GM18499 (cell line): Measurements from ENCODE around the gene TFPI.
A peak's percentile ranks its signal among the peaks of the same experiment; 100 is the strongest.

ENCODE experiments used
- ATAC-seq: cut with Tn5 transposase; IDR thresholded peaks from one replicate; pipeline ENCODE4 v1.9.1; 2021; ENCODE audit warnings: moderate number of reproducible peaks; ENCODE audit not compliant: insufficient read depth, unreplicated experiment

TFPI gene

DNA sequence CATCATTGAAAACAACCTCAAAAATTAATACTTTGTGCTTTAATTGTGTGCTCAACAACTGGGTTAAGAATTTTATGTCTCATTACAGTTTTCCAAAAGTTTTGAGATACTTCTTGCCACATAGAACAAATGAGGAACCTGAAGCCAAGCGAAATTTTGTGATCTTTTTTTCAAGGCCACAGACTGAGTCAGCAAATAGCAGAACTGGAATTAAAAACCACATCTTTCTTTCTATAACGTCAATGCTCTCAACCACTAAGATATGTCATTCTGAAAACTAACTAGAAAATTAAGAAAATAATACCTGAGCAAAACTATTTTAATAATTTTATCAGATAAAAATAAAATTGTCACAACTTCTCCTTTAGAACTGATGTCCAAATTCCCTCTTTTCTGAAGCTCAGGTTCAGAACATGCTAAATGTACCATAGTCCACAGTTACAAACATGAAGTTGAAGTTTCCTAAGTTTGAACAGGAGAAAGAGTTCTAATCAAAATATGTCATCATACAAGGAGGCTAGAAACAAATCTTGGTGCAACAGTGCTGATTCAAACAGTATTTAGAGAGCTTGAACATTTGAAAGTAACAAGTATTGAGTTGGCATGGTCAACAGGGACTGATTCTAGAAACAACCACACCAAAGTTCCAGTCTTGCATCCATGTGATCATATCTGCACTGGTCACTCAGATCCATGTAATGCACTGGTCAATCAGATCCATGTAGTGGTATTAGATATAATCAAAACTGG lies 78.6 kb downstream of the TFPI start:
- peak; percentile 70 for ATAC-seq

DNA sequence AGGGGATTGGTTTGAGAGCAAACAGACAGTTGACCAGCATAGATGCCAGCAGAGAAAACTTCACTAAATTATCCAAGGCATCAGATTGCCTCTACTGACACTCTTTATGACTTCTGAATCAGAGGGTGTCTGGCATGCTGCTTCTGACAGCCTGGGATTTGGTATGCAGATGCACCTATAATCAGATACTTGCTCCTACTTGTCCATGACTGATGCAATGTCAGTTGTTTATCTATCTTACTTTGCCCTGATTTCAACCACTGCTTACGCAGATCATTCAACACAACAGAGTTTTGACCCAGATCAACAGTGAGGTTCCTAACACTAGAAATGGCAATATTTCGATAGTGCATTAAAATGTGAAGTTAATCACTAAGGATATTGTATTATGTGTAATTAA lies 83.5 kb downstream of the TFPI start:
- no peak for ATAC-seq

DNA sequence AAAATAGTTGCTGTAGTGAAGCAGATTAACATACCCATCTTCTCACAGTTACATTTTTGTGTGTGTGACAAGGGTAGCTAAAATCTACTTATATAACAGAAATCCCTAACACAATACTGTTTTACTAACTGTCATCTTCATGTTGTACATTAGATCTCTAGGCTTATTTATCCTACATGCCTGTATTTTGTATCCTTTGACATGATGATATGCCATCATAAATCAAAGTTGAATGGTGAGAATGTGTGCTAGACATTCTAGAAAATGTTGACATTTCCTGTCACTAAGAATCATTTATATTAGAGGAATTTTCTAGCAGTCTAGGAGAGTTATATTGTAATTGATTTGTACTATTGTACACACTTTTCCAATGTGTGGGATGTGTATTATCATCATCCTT lies 84.7 kb downstream of the TFPI start:
- ATAC-seq, result no peak

DNA sequence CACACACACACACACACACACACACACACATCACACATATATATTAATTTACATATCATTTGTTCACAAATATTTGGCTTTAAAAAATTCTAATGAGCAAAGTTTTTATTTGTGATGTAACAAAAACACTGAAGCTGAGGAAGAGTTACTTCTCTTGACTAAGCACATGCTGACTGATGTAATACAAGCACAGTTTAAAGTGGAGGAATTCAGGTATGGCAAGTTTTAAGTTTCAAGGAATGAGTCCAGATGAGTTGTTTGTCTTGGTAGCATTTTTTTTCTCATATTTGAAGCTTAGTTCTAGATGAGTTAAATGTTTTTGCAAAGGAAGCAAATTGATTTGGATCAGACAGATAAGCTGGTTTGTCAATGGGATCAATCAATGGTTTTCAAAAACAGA lies 86.0 kb downstream of the TFPI start:
- no peak for ATAC-seq

DNA sequence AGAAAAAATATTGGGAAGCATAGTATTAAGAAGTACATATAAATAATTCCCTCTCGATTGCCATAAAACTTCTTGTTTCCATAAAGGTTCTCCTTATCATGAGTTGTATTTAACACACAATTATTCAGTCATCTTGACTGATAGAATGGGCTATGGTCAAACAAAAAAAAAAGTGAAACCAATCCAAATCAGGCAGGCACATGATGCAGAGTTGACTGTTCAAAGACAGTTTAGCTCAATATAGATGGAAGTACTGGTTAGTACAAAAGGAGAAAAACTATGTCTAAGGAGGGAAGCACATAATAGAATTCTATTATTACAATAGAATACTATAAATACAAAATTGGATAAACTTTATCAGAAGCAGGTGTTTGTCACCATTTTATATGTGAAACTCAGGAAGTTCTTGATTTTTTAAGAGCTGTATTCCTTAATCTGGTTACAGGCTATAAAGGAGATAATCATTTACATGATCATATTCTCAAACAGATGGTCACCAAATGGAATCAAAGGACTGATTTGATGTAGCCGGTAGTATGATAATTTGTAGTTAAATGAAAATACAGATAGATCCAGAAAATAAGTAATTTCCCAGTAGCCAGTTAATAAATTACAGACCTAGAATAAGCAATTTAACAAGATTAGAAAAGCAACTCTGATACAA lies 88.0 kb downstream of the TFPI start:
- no peak for ATAC-seq

DNA sequence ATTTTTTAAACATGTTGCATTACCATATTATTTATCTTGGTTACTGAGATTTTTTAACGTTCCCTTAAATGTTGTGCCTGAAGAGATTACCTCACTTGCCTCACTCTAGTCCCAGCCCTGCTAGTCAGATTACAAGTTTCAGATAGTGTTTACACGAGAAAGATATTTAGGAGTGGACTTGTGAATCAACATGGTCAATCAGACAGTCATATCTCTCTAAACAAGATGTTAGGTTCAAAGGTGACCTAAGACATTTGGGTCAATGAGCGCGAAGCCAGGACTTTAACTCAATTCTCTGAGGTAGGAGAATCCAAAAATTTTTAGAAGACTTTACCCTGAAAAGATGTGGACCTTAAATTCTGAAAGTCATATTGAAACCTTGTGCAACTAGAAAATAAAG lies 91.4 kb downstream of the TFPI start:
- no peak for ATAC-seq

DNA sequence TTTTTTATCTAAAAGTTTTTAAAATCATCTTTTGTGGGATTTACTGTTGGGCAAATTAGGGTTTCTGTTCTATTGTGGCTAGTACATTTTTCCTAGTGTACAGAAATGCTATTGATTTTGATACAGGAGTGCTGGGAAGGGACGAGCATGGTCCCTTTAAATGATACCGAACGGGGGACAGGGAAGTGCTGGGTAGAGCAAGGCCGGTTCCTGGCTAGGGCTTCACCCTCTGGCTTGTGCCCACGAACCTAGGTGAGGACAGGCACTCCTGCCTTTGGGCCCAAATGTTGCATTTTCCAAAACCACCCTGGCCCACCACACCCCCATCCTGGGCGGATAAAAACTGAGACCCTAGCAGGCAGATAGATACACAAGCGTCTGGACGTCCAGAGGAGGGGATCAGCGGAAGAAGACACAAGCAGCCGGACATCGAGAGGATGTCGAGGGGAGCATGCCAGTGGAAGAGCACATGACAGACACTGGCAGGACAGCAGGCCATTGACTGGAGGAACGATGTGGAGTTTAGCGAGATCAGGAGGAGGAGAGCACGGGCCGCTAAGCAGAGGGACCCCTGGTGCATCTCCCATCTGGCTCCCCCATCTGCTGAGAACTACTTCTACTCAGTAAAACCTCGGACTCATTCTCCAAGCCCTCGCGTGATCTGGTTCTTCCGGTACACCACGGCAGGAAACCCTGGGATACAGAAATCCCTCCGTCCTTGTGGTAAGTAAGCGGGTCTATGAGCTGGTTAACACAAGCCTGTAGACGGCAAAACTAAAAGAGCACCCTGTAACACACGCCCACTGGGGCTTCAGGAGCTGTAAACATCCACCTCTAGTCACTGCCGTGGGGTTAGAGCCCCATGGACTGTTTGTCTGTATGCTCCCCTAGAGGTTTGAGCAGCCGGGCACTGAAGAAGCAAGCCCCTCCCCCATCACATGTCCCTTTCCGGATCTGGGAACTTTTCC lies 92.7 kb downstream of the TFPI start:
- ATAC-seq, result no peak

DNA sequence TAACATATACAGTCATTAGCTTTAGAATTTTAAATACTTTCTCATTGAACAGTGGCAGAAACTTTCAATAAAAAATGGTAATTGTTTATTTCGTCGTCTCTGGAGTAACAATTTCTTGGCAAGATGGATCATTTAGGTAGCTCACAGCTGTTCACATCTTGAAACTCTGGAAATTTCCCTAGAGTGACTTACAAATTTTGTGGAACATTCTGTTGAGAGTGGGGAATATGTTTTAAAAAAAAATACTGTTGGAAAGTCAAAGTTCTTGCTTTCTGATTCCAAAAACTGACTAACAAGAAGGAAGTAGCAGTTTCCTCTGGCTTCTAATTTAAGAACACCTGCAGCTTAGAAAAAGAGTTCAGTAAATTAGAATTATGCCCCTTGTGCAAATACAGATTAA lies 95.0 kb downstream of the TFPI start:
- no peak for ATAC-seq

DNA sequence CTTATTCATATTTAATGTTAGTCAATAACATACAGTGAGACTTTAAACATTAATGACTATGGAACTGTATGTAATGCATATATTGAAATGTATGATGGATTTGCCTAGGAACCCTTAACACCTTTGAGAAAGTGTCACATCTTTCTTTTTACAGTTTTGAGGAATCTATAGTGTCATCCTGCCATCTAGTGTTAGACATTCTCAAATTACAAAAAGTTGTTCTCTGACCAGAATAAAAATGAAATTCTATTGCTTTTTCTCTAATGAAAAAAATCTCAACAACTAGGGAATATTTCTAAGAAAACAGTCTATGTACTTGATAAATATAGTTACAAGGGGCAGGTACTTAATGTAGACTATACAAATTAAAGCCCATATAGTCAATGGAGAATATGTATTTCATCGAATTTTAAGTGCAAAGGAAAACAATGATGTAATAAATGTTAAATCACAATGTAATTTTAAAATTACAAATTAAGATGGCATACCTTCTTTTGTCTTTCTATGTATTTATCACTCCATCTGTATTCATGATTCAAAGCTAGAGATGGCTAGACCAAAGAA lies 101.1 kb downstream of the TFPI start:
- ATAC-seq, result no peak

DNA sequence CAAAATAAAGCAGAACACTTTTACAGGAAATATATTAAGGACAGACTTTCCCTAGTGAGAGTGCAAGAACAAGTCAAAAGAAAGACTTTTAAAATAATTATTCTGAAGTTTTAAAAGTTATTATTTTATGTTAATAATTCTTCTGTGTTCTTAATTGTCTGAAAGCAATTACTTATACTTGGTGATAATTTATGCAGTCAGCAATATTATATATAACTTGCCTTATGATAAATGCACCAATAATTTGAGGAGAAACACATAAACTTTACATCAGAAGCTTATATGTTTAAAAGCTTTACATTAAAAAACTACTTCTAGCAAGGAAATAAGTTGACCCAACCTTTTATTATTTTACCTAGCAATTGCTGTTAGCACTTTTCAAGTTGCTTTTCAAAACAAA lies 102.7 kb downstream of the TFPI start:
- ATAC-seq, result no peak

DNA sequence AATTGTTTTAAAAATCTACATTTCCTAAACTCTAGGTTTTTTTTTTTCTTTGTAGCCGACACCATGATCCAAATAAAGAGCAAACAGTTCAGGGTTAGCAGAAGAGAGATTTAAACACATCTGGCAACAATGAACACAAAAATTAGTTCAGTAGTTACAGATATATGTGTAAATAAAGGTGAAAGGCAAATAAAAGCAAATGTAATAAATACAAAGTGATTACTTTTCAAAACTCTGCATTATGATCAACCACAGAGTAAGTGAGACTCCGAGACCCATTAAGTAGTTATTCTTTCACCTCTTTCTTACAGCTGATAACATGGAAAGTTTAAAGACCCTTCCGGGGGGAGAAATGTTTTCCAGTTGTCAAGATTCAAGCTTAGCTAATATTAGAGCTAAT lies 106.9 kb downstream of the TFPI start:
- ATAC-seq, result no peak

DNA sequence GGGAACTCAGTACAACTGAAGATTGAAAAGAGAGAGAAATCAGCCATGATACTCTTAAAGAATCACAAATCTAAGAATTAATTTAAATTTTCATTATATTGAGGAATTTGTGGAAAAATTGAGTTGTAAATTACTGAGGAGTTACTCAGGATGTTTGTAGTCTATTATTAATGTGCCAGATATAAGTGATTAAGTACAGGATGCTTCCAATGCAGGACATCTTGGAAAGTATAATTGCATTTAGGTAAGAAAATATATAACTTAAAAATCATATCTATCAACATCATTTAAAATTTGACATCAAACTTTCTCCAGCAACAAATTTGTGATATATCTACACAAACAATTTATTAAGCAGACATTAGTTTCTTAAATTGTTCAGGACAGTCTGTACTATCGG lies 107.5 kb downstream of the TFPI start:
- no peak for ATAC-seq

DNA sequence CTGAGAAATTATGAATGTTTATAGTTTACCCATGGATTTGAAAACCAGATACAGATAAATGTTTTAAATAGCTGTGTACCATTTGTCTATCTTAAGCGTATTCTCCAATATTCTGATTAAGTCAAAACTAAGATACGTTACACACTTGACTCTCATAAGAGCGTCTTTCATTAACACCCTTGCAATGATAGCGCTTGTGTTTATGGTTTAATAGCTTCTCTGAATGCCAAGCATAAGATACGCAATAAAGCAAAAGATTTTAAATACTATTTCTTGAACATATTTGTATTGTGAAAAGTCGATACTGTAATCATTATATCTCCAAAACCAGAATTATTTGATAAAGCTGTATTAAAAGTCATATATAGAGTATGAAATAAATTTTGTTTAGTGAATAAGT lies 109.2 kb downstream of the TFPI start:
- ATAC-seq, result no peak

DNA sequence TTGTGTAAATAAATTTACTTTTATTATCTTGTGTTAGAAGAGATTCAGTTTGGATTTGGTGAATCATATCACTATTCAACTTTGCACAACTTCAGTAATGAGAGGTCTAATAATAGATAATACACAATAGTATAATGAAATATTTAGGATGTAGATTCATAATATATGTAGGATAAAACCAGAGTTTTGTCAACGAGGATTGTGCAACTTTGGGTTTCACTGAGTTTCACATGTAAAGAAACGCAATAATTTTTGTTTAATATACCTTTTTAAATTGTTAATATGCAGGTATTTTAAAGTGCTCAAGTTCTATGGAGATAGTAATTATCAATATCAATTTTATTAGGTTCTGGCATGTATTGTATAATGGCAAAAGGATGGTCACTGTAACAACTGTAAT lies 111.5 kb downstream of the TFPI start:
- ATAC-seq, result no peak

DNA sequence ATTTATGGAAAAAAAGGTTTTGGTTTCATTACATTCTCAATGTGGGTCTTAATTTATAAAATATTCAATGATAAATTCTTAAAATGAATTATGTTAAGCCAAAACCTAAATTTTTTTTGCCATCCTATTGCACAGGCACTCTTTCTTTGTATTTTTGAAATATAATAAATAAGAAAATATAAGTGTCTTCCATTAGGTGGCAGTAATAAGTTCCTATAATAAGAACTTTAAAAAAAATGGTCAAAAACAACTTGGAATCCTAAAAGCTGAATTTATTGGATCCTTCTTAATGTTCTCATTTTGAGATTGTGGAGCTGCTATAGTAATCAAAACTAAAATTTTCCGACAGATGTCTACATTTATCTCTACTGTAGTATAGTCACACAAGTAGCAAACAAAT lies 111.9 kb downstream of the TFPI start:
- no peak for ATAC-seq

DNA sequence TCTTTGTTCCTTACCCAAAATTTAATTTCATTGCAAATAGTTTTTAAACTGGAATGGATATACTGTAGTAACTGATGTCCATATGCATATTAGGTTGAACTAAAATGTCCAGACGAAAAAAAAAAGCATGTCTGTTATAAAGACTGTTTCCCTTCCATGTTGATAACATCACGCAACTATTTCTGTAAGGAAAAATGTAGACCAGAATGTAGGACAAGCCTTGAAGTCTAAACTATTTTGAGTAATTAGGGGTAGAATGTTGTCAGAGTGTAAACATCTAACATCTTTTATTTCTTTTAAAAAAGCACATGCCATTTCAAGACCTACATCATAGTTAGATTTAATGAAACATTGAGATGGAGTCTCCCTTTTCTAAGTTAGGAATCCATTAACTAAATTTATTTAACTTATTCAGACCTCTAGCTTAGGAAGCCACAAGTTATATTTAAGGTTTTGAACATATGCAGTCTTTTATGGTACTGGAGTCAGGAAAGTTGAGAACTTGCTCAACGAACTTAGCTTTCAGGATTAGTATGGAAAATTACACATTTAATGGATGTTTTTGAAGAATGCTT lies 114.0 kb downstream of the TFPI start:
- ATAC-seq, result no peak

DNA sequence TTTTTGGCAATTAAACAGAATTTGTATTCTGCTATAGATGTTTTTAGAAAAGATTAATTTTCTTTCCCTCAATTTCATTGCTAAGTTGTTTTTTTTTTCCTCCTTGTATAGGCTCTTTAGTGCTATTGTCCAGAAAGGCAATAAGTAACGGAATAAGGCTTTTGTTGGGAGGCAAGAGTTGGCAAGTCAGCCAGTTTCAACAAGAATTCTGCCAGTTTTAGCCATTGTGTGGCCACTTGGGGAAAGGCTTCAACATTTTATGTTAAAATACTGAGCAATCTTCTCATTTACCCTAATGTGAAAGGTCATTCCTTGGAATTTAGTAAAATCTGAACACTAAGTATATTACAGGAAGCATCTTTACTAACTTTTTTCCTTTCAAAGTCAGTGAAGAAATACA lies 115.8 kb downstream of the TFPI start:
- ATAC-seq, result no peak

DNA sequence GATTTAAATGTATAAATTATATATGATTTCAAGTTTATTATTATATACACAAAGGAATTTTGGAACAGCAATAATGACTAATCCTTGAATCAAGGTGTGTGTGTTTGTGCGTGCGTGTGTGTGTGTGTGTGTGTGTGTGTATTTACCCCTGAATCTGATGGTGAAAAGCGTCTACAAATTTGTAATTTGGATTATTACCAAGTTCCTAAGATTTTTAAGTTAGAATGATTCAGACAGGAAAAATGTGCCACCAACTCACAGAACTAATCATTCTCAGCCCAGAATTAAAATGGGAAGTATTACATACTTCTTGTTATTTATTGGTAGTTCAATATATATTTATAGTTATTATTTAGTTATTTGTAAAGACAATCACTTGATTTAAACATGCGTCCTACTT lies 118.5 kb downstream of the TFPI start:
- no peak for ATAC-seq

DNA sequence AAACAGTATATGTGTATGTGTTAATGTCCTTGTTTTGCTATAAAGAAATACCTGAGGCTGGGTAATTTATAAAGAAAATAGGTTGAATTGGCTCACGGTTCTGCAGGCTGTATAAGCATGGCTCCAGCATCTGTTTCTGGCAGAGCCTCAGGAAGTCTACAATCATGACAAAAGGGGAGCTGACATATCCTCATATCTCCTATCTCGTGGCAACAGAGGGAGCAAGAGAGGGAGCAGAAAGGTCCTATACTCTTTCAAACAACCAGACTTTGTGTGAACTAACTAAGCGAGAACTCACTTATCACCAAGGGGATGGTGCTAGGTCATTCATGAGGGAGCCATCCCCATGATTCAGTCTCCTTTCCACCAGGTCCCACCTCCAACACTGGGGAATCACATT lies 119.2 kb downstream of the TFPI start:
- ATAC-seq, result no peak

DNA sequence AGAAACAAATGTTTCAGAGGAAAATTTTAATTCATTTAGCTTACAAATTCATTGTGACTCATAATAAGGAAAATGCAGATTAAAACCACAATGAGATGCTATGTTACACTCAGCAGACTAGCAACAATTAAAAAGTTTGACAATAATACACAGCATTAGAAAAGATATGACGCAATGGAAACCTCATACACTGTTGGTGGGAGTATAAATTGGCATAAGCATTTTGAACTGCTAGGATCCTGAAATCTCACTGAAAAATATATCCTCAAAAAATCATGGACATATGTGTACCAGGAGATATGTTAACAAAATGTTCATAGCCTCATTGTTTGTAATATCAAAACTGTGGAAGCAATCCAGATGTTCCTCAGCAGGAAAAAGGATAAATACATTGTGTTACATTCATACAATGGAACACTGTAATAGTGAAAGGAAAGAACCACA lies 119.9 kb downstream of the TFPI start:
- no peak for ATAC-seq
